ENCODE results near the gene APOL5.
"Not testable (repeated sequence)": the region's sequence is repeated elsewhere in the genome, so short reads cannot be mapped to it uniquely, and the experiment has no call there.

Gene APOL5, protein sequence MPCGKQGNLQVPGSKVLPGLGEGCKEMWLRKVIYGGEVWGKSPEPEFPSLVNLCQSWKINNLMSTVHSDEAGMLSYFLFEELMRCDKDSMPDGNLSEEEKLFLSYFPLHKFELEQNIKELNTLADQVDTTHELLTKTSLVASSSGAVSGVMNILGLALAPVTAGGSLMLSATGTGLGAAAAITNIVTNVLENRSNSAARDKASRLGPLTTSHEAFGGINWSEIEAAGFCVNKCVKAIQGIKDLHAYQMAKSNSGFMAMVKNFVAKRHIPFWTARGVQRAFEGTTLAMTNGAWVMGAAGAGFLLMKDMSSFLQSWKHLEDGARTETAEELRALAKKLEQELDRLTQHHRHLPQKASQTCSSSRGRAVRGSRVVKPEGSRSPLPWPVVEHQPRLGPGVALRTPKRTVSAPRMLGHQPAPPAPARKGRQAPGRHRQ

GRCh38 chr22:35717572-35717971 is at the start of gene APOL5:
Gene APOL5 (plus strand): TSS chr22:35717872. CDS start chr22:35717872, 0 bp downstream.
- DNase-seq, result no peak

DNA sequence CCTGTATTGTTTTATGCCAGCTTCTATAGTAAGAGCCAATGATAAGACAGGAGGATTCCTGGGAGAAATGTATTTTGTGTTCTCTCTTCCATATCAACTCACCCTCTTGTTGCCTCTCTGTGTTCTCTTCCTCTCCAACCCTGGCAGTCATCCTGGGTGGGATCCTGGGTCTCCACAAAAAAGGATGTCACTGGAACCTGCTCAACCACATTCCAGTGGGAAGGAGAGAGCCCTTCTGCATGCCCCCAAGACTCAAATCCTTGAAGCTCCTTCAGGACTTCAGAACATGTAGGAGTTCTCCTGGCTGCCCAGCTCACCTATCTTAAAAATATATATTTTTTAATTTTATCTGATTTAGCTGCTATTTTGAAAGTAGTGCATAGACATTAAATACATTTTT is 43.3 kb upstream of the APOL5 start:
- DNase-seq, result peak; percentile 74

- not testable (repeated sequence) for DNase-seq
Measured at GRCh38 chr22:35676065-35676464, 41.6 kb upstream of the APOL5 start.

DNA sequence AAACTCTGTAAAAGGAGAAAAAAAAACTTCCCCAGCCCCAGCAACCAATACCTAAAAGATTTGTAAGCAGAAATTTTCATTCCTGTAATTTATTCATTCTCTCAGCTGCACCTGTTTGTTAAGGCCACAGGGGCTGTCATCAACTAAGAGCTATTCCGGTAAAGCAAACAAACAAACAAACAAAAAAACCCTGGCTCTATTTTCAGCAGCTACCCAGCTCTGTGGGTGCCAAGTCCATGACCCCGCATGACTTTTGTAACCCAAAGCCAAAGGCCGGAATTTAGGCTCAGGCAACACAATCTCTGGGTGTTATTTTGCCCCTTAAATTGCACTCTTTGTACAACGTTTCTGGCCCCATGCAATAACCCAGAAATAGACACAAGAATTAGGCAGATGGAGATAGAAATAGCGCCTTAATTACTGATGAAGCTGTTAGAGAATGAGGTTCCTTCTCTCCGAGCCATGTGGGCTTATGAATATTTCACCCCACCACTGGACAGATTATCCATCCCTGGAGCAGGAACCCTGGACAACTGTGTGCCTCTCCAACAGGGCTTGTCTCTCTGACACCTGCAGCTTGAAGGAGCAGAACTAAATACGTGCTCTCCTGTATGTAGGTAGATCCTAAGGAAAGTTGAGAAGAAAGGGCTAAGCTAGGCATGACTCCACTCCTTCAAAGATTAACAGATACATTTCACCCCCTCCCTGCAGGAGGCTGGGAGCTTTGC is 40.0 kb upstream of the APOL5 start:
- no peak for DNase-seq

- DNase-seq, result no peak
Measured at GRCh38 chr22:35678836-35679235, 38.8 kb upstream of the APOL5 start.

DNA sequence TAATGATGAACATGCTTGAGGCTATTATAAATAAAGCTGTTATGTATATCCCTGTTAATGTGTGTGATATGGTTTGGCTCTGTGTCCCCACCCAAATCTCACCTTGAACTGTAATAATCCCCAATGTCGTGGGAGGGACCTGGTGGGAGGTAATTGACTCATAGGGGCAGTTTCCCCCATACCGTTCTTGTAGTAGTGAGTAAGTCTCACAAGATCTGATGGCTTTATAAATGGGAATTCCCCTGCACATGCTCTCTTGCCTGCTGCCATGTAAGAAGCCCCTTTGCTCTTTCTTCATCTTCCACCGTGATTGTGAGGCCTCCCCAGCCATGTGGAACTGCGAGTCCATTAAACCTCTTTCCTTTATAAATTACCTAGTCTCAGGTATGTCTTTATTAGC is 38.2 kb upstream of the APOL5 start:
- not testable (repeated sequence) for DNase-seq

GRCh38 chr22:35681454-35682052 is 36.1 kb upstream of the APOL5 start:
- peak; percentile 94 for DNase-seq

DNA sequence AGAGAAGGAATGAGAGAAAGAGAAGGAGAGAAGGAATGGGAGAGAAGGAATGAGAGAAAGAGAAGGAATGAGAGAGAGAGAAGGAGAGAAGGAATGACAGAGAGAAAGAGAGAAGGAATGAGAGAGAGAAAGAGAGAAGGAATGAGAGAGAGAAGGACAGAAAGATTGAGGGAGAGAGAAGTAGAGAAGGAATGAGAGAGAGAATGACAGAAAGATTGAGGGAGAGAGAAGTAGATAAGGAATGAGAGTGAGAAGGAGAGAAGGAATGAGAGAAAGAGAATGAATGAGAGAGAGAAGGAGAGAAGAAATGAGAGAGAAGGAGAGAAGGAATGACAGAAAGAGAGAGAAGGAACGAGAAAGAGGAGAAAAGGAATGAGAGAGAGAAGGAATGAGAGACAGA is 34.1 kb upstream of the APOL5 start:
- no peak for DNase-seq

DNA sequence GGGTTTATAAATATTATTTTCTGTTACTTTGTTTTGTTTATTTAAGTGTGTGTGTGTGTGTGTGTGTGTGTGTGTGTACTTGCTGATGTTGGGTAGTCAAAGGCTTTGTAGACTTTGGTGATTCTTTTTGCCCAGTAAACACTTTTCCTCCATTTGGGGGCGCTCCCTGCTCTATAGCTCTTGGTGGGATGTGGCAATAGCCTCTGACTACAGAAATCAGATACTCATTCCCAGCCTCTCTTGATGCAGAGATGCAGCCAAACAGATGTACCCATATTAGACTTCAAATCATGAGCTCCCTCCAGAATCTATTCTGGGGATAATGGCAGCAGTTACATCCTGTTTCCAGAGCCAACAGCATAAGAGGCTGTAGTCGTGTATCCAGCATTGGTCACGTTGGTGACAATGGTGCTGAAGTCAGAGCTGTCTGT is 33.4 kb upstream of the APOL5 start:
- no peak for DNase-seq

DNA sequence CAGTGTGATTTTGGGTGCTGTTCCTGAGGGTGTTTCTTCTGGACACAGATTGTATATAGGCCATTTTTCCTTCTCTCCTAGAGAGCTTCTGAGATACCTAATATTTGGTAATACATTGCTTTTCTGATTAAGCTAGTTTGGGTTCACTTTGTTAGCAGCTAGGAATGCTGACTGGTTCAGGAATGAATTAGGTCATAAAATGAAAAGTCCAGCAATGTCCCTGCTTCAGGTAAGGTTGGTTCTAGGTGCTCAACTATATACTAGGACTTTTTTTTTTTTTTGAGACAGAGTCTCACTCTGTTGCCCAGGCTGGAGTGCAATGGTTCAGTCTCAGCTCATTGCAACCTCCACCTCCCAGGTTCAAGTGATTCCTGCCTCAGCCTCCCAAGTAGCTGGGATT is 32.9 kb upstream of the APOL5 start:
- DNase-seq, result no peak

DNA sequence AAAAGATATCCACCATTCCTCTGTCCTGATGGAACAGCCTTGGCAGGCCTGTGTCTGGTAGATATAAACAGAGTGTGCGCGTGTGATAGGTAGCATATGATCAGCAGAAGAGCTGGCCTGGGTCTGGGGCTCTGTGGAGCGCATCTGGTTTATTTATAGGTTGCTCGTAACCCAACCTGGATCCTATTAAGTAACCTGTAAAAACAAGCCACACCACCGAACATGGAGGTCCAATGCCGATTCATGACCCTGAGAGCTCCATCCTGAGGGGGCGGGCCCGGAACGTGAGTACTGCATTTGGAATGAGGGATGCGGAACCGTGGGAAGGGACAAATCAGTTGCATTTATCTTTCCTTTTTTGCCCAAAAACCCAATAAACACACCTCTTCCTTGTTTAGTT is 31.9 kb upstream of the APOL5 start:
- DNase-seq, result no peak

GRCh38 chr22:35686298-35686697 is 31.4 kb upstream of the APOL5 start:
- DNase-seq, result no peak

DNA sequence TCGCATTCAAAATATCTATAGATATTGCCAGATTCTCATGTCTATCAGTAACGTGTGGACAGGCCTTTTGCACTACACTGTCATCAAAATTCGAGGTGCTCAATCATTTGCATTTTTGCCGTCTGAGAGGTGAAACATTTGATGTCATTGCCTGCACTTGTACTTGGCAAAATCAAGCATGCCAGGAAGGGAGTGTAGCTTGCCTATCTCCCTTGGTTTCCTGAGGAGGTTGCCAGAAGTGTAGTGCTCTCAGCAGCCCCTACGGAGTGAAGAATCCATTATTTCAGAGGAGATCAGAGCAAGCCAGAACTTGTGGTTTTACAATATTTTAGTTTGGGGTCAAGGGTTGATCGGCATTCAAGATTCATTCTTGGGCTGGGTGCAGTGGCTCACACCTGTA is 30.2 kb upstream of the APOL5 start:
- no peak for DNase-seq

GRCh38 chr22:35688913-35689675 is 28.6 kb upstream of the APOL5 start:
- no peak for DNase-seq

- no peak for DNase-seq
Measured at GRCh38 chr22:35690001-35690400, 27.7 kb upstream of the APOL5 start.

DNA sequence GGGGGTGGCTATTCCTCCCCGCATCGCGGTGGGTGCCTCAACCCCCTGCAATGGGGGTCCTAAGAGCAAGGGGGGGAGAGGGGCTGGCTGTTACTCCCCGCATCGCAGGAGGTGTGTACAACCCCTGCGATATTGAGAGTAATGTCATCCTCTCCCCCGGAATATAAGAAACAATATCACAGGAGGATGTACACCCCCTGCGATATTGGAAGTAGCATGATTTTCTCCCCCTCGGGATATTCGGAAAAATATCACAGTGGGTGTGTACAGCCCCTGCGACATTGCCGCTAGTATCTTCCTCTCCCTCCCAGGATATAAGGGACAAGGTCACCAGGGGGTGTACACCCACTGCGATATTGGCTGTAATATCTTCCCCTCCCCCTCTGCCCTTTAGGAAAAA is 22.5 kb upstream of the APOL5 start:
- DNase-seq, result no peak

DNA sequence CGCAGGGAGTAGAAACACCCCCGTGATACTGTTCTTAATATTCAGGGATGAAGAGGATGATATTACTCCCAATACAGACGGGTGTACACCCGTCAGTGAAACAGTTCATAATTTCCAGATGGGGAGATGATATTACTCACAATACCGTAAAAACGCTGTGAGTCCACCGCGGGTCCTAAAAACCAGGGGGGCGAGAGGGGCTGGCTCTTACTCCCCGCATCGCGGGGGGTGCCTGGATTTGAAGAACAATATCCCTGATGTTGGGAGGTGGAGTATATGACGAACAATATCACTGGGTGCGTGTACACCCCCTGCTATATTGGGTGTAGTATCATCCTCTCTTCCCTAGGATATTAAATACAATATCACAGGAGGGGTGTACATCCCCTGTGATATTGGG is 20.5 kb upstream of the APOL5 start:
- DNase-seq, result no peak

DNA sequence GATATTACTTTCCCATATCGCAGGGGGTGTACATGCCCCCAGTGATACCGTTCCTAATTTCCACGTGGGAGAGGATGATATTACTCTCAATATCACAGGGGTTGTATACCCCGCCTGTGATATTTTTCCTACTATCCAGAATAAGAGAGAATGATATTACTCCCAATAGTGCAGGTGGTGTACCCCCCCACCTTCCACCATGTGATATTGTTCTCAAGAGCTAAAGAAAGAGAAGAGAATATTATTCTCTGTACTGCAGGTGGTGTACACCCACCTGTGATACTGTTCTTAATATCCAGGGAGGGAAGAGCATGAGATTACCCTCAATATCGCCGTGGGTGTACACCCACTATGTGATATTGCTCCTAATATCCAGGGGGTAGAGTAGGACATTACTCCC is 17.8 kb upstream of the APOL5 start:
- not testable (repeated sequence) for DNase-seq

GRCh38 chr22:35703861-35704584 is 13.6 kb upstream of the APOL5 start:
- DNase-seq, result no peak

- DNase-seq, result no peak
Measured at GRCh38 chr22:35705141-35705540, 12.5 kb upstream of the APOL5 start.

DNA sequence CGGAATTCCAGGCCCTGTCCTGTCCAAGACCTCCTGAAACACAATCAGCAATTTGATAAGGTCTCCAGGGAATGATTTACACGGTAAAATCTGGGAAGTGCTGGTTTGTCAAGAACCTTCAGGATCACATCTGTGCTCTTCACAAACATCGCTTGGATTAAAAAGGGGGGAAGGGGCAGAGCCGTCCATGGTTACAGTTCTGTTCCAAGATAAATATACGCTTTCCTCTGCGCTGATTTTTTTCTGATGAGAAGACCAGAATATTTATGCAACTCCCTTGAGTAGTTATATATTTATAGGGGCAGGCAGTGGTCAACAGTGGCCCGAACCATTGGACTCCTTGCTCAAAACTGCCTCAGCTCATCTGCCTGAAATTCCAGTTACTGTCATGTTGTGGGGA is 9.2 kb upstream of the APOL5 start:
- no peak for DNase-seq

GRCh38 chr22:35708917-35709316 is 8.8 kb upstream of the APOL5 start:
- no peak for DNase-seq
